Endothelial cell of umbilical vein (primary cell): ENCODE measurements around the gene GALNT17. TPM values are rescaled to one million over a fixed set of nuclear protein-coding genes. Genes with fewer than 3 reads are reported as not detected.
"Not testable (repeated sequence)": the region's sequence is repeated elsewhere in the genome, so short reads cannot be mapped to it uniquely, and the experiment has no call there.

Source experiments
- BruUV-seq: library from RNA; stranded (reverse); fragments of 400-500 nt; replicated peaks from 2 replicates; lab custom pipeline; 2021; lab: Mats Ljungman, UMichigan
- CTCF ChIA-PET: fragments of 300-600, 350-600 bp; sonication (Branson Sonifier 250); formaldehyde crosslinking; loops from one replicate; lab custom pipeline; 2021; ENCODE audit warnings: antibody characterized with exemption, inconsistent platforms; lab: Charles Lee
- POLR2A ChIA-PET: fragments of 300-600, 350-600 bp; sonication (Branson Sonifier 250); formaldehyde crosslinking; loops from one replicate; lab custom pipeline; 2021; ENCODE audit warnings: antibody characterized with exemption, inconsistent platforms; lab: Charles Lee
- DNase-seq: peaks from one replicate; pipeline ENCODE4 v3.0.0-alpha.2; 2011; ENCODE audit warnings: low read depth, low spot score
- FAIRE-seq: peaks from 2 replicates; lab custom pipeline; 2011; peaks lifted over from hg19 to GRCh38; lab: Jason Lieb, UNC
- H2AFZ ChIP-seq: 2 replicates; pipeline ENCODE4 v1.6.0; 2012; ENCODE audit warnings: low read depth, low read length, control low read depth, inconsistent platforms
- H3K27ac ChIP-seq: 2 replicates; pipeline ENCODE4 v1.5.1; 2011; ENCODE audit warnings: low read depth, mild to moderate bottlenecking, control low read depth, low read length, moderate library complexity; ENCODE audit not compliant: insufficient read depth
- H3K27me3 ChIP-seq, 2 experiments: 2 replicates each; pipeline versions ENCODE4 v1.6.0 to v1.6.1; 2011; ENCODE audit warnings: low read length in 2 of 2, mixed read lengths in 1 of 2; ENCODE audit not compliant: control insufficient read depth in 2 of 2, insufficient read depth in 2 of 2
- H3K36me3 ChIP-seq, 2 experiments: 2 replicates in 1 of 2; 3 replicates in 1 of 2; pipeline ENCODE4 v1.5.1; 2011; ENCODE audit warnings: low read length in 2 of 2, mild to moderate bottlenecking in 1 of 2, moderate library complexity in 1 of 2; ENCODE audit not compliant: control insufficient read depth in 2 of 2, insufficient read depth in 2 of 2; ENCODE audit errors: extremely low read depth in 1 of 2
- H3K4me1 ChIP-seq: 3 replicates; pipeline ENCODE4 v1.5.1; 2011; ENCODE audit warnings: mild to moderate bottlenecking, low read length; ENCODE audit not compliant: control insufficient read depth, insufficient read depth; ENCODE audit errors: extremely low read depth
- H3K4me2 ChIP-seq: 2 replicates; pipeline ENCODE4 v1.6.1; 2011; ENCODE audit warnings: low read length, control low read depth, mixed read lengths; ENCODE audit not compliant: insufficient read depth
- H3K4me3 ChIP-seq, 3 experiments: fragments of 200-600 bp in 1 of 3; sonication (generic), shearing (Covaris generic) in 1 of 3; replicated peaks in 1 of 3; 2 replicates each; pipeline ENCODE4 v1.5.1; 2011 to 2016; ENCODE audit warnings: control low read depth in 3 of 3, low read length in 3 of 3, mild to moderate bottlenecking in 2 of 3, inconsistent platforms in 1 of 3, low read depth in 1 of 3, moderate library complexity in 1 of 3; ENCODE audit not compliant: insufficient read depth in 1 of 3
- H3K79me2 ChIP-seq: 2 replicates; pipeline ENCODE4 v1.6.0; 2012; ENCODE audit warnings: low read length, inconsistent platforms; ENCODE audit not compliant: control insufficient read depth, insufficient read depth
- H3K9ac ChIP-seq: replicated peaks from 2 replicates; pipeline ENCODE3; 2011; ENCODE audit warnings: low read length, control low read depth; ENCODE audit not compliant: insufficient read depth; ENCODE audit errors: extremely low read depth
- H3K9me1 ChIP-seq: replicated peaks from 3 replicates; pipeline ENCODE4 v1.6.0; 2011; ENCODE audit warnings: mild to moderate bottlenecking, low read length; ENCODE audit not compliant: control insufficient read depth, insufficient read depth; ENCODE audit errors: extremely low read depth
- H3K9me3 ChIP-seq: replicated peaks from 2 replicates; pipeline ENCODE4 v1.5.1; 2012; ENCODE audit warnings: low read length, inconsistent platforms; ENCODE audit not compliant: control insufficient read depth, insufficient read depth
- H4K20me1 ChIP-seq: replicated peaks from 2 replicates; pipeline ENCODE3; 2011; ENCODE audit warnings: mild to moderate bottlenecking, low read length; ENCODE audit not compliant: control insufficient read depth, insufficient read depth; ENCODE audit errors: extremely low read depth
- JUN ChIP-seq: IDR thresholded peaks from 2 replicates; pipeline ENCODE4 v1.6.1; 2011; ENCODE audit warnings: borderline replicate concordance, low read depth; ENCODE audit not compliant: insufficient read length, insufficient read depth
- POLR2AphosphoS5 ChIP-seq: IDR thresholded peaks from 2 replicates; pipeline ENCODE4 v1.6.1; 2012; ENCODE audit warnings: low read depth, mild to moderate bottlenecking, control low read depth, low read length, moderate library complexity; ENCODE audit not compliant: insufficient read depth
- dilution Hi-C: fragments of 300-500 bp; cut with MboI; formaldehyde crosslinking; loops from one replicate; pipeline ENCODE4 v1.15.0; 2019; ENCODE audit warnings: low sequenced_read_pairs; ENCODE audit not compliant: extremely low pct_ligation_motif_present
- intact Hi-C: fragments of 100-400 bp; cut with micrococcal nuclease; formaldehyde crosslinking; loops from one replicate; pipeline ENCODE4 v1.10.0; 2022
- polyA plus RNA-seq, 4 experiments: library from polyadenylated mRNA; depleted of rRNA in 3 of 4; stranded (reverse) in 3 of 4; unstranded in 1 of 4; fragments of >200 nt; gene quantifications; 2 replicates each; pipeline versions ENCODE4 v1.2.1 to v1.2.3, GENCODE V29; 2011 to 2012; ENCODE audit warnings: missing spikeins in 1 of 4
- total RNA-seq: library from RNA; stranded (reverse); gene quantifications from 2 replicates; pipeline ENCODE4 v1.2.3, GENCODE V29; 2021
- TF ChIP-seq, protein P1 (sequence below), 2 donors: IDR thresholded peaks; 1 replicate in 1 of 2; 2 replicates in 1 of 2; pipeline ENCODE4 v1.5.1; 2011; ENCODE audit warnings: low read length in 2 of 2, mild to moderate bottlenecking in 2 of 2, moderate library complexity in 2 of 2, control low read depth in 1 of 2, inconsistent platforms in 1 of 2, low read depth in 1 of 2; ENCODE audit not compliant: insufficient read depth in 1 of 2; ENCODE audit errors: extremely low read depth in 1 of 2
- TF ChIP-seq, protein P2 (sequence below): IDR thresholded peaks from 2 replicates; pipeline ENCODE4 v1.6.1; 2011; ENCODE audit not compliant: insufficient read depth, insufficient read length

GALNT17 gene
- total and polyA plus RNA-seq, 2 donors (not counting 3 experiments of a cell fraction or from before 2014, with no cell fraction given): not detected

DNA sequence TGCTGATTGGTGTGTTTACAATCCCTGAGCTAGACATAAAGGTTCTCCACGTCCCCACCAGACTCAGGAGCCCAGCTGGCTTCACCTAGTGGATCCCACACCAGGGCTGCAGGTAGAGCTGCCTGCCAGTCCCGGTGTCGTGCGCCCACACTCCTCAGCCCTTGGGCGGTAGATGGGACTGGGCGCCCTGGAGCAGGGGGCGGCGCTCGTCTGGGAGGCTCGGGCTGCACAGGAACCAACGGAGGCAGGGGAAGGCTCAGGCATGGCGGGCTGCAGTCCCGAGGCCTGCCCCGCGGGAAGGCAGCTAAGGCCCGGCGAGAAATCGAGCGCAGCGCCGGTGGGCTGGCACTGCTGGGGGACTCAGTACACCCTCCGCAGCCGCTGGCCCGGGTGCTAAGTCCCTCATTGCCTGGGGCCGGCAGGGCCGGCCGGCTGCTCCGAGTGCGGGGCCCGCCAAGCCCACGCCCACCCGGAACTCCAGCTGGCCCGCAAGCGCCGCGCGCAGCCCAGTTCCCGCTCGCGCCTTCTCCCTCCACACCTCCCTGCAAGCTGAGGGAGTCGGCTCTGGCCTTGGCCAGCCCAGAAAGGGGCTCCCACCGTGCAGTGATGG lies 606.1 kb downstream of the GALNT17 start:
- DNase-seq, H2AFZ ChIP-seq, H3K4me2 ChIP-seq, H3K4me1 ChIP-seq, H3K27me3 ChIP-seq, H3K79me2 ChIP-seq, dilution Hi-C loops, BruUV-seq, H3K9me1 ChIP-seq, H3K27ac ChIP-seq, H3K9me3 ChIP-seq, CTCF ChIA-PET, FAIRE-seq, H4K20me1 ChIP-seq, H3K9ac ChIP-seq, POLR2A ChIA-PET, H3K36me3 ChIP-seq, H3K4me3 ChIP-seq: not testable (repeated sequence)
- intact Hi-C loops: loop anchor here (10.0 kb wide), 1 partner anchor 1043 kb away; no protein-coding TSS in a partner anchor

- no peaks in the 10 kb centered on the region for H4K20me1 ChIP-seq
- H3K4me1 ChIP-seq: no peaks in the 10 kb centered on the region
- H3K27ac ChIP-seq: no peak overlapping the region
- no peak overlapping the region for H2AFZ ChIP-seq
- ChIA-PET CTCF (no interaction called here), POLR2A (no interaction called here)
- no peaks in the 10 kb centered on the region for H3K27me3 ChIP-seq
- no peak overlapping the region for H3K9ac ChIP-seq
- no TSS peak for BruUV-seq
- no peaks in the 10 kb centered on the region for H3K9me3 ChIP-seq
- H3K9me1 ChIP-seq: no peaks in the 10 kb centered on the region
- DNase-seq: no peak
- H3K79me2 ChIP-seq: no peaks in the 10 kb centered on the region
- no peak for FAIRE-seq
- TF ChIP-seq, protein P1, sequence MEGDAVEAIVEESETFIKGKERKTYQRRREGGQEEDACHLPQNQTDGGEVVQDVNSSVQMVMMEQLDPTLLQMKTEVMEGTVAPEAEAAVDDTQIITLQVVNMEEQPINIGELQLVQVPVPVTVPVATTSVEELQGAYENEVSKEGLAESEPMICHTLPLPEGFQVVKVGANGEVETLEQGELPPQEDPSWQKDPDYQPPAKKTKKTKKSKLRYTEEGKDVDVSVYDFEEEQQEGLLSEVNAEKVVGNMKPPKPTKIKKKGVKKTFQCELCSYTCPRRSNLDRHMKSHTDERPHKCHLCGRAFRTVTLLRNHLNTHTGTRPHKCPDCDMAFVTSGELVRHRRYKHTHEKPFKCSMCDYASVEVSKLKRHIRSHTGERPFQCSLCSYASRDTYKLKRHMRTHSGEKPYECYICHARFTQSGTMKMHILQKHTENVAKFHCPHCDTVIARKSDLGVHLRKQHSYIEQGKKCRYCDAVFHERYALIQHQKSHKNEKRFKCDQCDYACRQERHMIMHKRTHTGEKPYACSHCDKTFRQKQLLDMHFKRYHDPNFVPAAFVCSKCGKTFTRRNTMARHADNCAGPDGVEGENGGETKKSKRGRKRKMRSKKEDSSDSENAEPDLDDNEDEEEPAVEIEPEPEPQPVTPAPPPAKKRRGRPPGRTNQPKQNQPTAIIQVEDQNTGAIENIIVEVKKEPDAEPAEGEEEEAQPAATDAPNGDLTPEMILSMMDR (IDR thresholded peaks at IDR 0.05; ENCODE audit: extremely low read depth in 1 of 2, insufficient read depth in 1 of 2, low read depth in 1 of 2, low read length in 2 of 2): no peak
- TF ChIP-seq, protein P2, sequence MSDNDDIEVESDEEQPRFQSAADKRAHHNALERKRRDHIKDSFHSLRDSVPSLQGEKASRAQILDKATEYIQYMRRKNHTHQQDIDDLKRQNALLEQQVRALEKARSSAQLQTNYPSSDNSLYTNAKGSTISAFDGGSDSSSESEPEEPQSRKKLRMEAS: no peak
- no peak for TF ChIP-seq POLR2AphosphoS5
- no peak for TF ChIP-seq JUN
- H3K4me2 ChIP-seq: no peak overlapping the region
- dilution Hi-C loops: no loop called here
- H3K4me3 ChIP-seq: no peak overlapping the region
- H3K36me3 ChIP-seq: no peaks in the 10 kb centered on the region
- intact Hi-C loops: loop anchor here (10.0 kb wide), 1 partner anchor 1045 kb away; no protein-coding TSS in a partner anchor
Measured at GRCh38 chr7:71739520-71740173, 607.7 kb downstream of the GALNT17 start.
